HEK293T (cell line): ENCODE results near the gene CD2BP2.

ENCODE experiments used
- ARNT ChIP-seq: fragments of 450-650 bp; IDR thresholded peaks from 2 replicates; pipeline ENCODE4 v1.6.1; 2017; ENCODE audit warnings: mild to moderate bottlenecking
- BHLHE40 ChIP-seq: fragments of 450-650 bp; IDR thresholded peaks from 2 replicates; pipeline ENCODE4 v1.6.1; 2016; ENCODE audit warnings: mild to moderate bottlenecking, moderate library complexity, borderline replicate concordance
- ELF4 ChIP-seq: fragments of 450-650 bp; IDR thresholded peaks from 2 replicates; pipeline ENCODE4 v1.6.1; 2017; ENCODE audit warnings: antibody characterized with exemption
- FOXA1 ChIP-seq: fragments of 450-650 bp; IDR thresholded peaks from 2 replicates; pipeline ENCODE4 v1.6.1; 2016; ENCODE audit warnings: mild to moderate bottlenecking
- FOXM1 ChIP-seq: fragments of 450-650 bp; IDR thresholded peaks from 2 replicates; pipeline ENCODE4 v1.6.1; 2017; ENCODE audit warnings: mild to moderate bottlenecking, borderline replicate concordance
- L3MBTL2 ChIP-seq: fragments of 450-650 bp; conservative IDR thresholded peaks from 2 replicates; pipeline ENCODE4 v1.6.1; 2016; ENCODE audit warnings: mild to moderate bottlenecking
- NFRKB ChIP-seq: fragments of 450-650 bp; IDR thresholded peaks from 2 replicates; pipeline ENCODE4 v1.6.1; 2016; ENCODE audit warnings: mild to moderate bottlenecking, moderate library complexity
- SP1 ChIP-seq: fragments of 450-650 bp; IDR thresholded peaks from 2 replicates; pipeline ENCODE4 v1.6.1; 2017
- SUZ12 ChIP-seq: fragments of 450-650 bp; IDR thresholded peaks from 2 replicates; pipeline ENCODE4 v1.6.1; 2016; ENCODE audit warnings: mild to moderate bottlenecking
- TARDBP ChIP-seq: fragments of 450-650 bp; IDR thresholded peaks from 2 replicates; pipeline ENCODE4 v1.6.1; 2016
- ZNF384 ChIP-seq: fragments of 450-650 bp; IDR thresholded peaks from 2 replicates; pipeline ENCODE4 v1.6.1; 2016
- TF ChIP-seq, protein P1 (sequence below): fragments of 450-650 bp; IDR thresholded peaks from 2 replicates; pipeline ENCODE4 v1.6.1; 2016

DNA sequence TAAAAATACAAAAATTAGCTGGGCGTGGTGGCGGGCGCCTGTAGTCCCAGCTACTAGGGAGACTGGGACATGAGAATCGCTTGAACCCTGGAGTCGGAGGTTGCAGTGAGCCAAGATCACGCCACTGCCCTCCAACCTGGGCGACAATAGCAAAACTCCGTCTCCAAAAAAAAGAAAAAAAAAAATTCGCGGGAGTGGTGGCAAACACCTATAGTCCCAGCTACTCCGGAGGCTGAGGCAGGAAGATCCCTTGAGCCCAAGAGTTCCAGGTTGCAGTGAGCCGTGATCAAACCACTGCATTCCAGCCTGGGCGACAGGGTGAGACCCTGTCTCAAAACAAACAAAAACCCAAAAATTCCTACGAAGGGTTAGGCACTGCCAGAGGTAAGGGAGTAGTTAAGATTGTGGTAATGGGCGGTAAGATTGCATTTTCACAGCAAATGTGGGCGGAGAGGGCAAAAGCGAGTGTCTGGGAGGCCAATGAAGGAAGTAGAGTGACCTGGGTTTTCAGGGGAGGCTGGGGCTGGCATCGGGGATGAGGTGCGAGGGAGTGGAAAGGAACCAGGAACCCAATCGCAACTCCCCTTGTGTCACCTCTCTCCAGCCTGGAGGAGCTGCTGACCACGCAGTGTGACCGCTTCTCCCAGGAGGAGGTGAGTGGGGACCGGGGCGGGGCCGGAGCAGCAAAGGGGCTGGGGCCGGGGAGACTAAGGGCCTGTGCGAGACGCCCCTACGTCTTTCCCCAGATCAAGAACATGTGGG, 22.1 kb upstream of the CD2BP2 start:
- TF ChIP-seq ELF4 (no peak), NFRKB (no peak), SUZ12 (no peak), FOXA1 (no peak), ARNT (no peak), FOXM1 (no peak), SP1 (no peak), ZNF384 (no peak), BHLHE40 (no peak), L3MBTL2 (no peak), TARDBP (no peak)
- TF ChIP-seq, protein P1, sequence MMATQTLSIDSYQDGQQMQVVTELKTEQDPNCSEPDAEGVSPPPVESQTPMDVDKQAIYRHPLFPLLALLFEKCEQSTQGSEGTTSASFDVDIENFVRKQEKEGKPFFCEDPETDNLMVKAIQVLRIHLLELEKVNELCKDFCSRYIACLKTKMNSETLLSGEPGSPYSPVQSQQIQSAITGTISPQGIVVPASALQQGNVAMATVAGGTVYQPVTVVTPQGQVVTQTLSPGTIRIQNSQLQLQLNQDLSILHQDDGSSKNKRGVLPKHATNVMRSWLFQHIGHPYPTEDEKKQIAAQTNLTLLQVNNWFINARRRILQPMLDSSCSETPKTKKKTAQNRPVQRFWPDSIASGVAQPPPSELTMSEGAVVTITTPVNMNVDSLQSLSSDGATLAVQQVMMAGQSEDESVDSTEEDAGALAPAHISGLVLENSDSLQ: no peak
